GM18526 (cell line): ENCODE results near the gene IL16.

ENCODE experiments used
- POLR2A ChIP-seq: IDR thresholded peaks from 3 replicates; pipeline ENCODE4 v1.6.1; 2011; ENCODE audit not compliant: insufficient read length; ENCODE audit errors: extremely low read depth

The IL16 gene

DNA sequence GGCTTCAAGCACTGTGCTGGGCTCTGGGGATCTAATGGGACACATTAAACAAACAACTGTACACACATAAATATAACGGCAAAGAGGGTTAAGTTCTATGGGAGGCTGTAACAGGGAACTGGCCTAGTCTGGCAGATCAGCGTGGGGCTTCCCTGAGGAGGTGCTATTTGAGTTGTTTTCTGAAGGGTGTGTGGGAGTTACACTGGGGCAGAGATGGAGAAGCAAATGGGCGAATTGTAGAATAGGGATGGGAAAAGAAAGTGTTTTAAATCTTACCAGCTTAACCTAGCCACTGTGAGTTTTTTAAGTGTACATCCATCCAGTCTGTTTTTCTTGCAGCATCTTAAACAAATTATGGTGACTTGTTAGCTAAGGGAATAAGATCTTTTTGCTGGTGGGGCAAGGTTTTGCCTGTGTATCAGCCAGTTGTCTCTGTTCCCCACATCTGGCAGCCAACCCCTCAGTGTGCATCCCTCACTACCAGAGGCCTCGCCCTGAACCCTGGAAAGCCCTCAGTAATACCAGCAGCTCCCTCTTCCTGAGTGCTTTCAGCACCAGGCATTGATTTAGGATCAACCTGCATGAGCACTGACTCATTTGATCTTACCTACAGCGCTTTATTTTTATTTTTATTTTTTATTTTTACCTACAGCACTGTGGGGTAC lies 10.9 kb upstream of the IL16 start:
- TF ChIP-seq POLR2A, result no peak

DNA sequence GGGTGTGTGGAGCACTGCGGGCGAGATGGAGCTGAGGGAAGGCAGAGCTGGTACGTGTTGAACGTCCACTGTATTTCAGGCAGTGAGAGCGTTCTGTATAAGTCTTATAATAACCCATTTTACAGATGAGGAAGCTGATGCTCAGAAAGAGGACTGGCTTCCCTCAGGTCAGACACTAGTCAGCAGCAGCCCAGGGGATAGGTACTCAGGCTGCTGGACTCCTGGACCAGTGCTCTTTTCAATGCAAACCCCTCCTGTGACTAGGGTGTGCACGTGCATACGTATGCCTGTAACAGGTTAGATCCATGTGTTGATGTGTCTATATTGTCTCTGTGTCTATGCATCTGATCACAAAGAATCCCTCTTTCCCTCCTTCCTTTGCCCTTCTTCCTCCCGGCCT lies 8.3 kb upstream of the IL16 start:
- no peak for TF ChIP-seq POLR2A

DNA sequence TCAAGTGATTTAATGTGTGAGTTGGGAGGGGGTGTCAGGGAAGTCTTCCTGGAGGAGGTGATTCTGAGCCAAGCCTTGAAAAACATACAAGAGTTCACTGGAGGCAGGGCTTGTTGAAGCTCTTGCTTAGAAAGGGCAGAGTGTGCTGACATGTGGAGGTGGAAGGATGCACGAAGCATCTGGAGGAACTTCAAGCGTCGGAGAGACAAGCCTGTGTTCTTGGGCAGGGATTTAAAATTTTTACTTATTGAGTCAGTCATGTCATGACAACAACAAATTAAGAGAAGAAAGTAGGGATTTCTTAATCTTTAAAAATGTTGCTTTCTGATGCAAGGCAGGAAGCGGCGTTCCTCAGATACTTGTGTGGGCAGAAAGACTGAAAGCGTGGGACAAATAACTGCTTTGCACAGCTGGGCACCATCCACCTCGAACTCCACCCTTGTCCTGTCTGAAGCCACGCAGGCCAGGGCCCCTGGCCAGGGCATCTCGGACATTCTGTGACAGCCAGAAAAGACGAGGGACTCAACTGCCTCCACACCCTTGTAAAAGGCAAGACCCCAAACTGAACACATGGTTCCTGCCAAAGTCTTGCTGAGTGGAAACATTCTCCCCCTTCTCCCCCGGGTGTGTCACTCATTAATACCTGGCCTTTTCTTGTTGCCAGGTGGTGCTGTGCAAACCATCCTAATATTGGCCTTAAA lies 6.9 kb upstream of the IL16 start:
- no peak for TF ChIP-seq POLR2A

DNA sequence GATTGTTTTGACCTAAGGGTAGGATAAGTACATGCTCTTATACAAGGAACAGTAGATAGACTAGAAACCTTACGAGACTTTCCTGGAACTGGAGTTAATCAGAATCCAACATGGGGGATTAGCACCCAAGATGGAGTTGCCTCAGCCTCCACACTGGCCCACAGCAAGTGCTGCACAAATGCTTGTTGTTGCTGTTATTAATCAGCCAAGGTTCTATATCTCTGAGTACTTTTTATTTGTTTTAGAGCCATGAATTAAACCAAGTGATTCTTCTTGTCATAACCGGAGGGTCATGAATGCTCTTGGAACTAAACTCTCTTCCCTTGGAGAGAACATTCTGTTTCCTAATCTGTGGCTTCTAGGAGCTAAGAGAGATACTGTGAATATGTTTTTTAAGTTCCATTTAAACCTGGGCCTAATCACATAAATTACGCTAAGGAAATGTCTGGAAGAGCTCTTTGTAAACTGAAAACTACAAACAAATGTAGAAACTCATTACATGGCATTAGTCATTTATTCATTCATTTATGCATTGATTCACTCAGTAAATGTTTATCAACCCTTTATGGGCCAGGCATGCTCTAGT lies 5.7 kb upstream of the IL16 start:
- TF ChIP-seq POLR2A, result no peak

DNA sequence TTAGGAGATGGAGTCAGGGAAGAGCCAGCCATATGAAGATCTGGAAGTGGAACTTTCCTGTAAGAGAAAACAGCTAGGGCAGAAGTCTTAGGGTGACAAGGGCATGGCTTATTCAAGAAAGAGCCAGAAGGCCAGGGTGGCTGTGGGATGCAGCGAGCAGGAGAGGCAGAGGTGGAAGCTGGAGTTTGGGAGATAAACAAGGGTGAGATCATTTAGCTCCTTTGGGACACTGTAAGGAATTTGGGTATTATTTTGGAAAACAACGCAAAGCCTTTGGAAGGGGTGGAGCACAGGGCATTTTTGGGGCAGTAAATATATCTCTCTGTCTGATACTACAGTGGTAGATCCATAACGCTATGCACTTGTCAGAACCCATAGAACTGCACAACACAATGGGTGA lies 5.0 kb upstream of the IL16 start:
- no peak for TF ChIP-seq POLR2A

DNA sequence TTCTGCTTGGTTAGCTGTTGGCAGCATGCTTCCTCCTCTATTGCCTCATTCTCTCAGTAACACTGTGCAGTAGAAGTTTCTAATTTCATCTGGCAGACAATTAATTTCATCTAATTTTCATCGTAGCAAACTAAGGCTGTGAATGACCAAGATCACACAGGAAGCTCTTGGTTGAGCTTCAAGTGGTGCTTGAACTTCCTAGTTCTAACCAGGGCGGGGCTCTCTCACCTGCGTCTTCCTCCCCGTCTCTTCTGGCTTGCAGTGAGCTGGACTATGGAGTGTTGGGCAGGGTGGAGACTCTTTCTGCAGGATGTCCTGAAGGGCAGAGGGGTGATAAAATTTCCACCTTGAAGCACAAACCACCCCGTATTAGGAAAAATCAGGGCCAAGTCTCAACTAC lies 2.0 kb upstream of the IL16 start:
- no peak for TF ChIP-seq POLR2A

DNA sequence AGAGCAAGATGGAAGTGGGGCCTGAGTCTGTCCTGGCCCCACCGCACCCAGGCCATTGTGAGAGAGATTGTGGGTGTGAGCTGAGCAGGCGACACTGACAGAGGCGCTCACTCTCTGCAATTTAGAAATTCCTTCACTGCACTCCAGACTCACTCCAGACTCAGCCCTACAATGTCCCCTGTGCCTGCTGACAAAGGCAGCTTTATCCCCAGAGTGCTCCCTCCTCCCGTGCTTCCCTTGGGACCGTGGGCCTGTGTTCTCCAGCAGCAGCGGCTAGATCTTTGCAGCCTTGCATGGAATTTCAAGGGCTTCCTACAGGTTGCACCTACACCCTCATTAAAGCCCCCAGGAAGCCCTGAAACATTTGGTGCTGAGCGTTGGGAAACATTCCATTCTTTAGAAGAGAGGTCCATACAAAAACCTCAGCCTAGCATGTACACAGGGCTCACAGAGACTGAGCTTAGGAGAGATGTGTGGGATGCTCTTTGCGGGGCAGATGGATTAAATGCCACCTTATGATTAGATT lies 1.3 kb upstream of the IL16 start:
- TF ChIP-seq POLR2A, result no peak

DNA sequence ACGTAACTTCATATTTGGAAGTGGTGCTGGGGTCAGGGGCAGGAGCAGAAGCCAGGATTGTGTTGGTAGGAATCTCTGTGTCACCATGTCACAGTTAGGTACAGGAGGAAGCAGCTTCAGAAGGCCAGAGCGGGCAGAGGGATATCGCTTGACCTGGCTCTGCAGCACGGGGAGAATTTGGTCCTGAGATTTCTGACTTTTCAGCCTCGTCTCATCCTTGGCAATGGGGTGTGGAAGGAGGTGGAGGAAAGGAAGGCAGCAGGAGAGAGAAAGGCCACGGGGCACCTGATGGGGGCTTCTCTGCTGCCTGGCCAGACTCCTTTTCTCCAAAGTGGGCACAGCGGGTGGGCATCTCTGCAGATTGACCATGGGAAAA lies 564 bp downstream of the IL16 start:
- no peak for TF ChIP-seq POLR2A

DNA sequence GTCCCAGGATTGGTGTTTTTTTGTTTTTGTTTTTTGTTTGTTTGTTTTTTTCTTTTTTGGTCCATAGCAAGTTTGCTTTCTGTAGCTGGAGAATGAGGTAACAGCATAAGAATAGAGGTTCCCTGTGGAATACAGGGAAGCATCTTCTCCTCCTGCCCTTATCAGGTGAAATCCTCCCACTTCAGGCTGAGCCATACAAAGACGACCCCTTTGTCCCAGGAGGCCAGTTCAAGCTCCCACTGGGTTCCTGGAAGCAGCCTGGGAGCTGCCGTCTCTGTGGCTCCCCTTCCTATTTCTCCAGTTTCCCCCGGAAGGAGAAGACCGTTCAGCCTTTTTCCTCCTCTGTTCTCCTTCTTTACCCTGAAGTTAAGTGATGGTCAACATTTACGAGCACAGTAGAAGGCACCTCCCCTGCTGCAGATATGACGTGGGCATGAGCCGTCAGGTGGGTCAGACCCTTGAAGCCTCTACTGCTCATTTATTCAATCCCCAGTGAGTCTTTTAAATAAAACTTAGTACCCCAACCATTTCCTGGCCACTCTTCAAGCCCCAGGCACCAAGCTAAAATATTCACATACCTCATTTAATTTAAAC lies 1.1 kb downstream of the IL16 start:
- no peak for TF ChIP-seq POLR2A

DNA sequence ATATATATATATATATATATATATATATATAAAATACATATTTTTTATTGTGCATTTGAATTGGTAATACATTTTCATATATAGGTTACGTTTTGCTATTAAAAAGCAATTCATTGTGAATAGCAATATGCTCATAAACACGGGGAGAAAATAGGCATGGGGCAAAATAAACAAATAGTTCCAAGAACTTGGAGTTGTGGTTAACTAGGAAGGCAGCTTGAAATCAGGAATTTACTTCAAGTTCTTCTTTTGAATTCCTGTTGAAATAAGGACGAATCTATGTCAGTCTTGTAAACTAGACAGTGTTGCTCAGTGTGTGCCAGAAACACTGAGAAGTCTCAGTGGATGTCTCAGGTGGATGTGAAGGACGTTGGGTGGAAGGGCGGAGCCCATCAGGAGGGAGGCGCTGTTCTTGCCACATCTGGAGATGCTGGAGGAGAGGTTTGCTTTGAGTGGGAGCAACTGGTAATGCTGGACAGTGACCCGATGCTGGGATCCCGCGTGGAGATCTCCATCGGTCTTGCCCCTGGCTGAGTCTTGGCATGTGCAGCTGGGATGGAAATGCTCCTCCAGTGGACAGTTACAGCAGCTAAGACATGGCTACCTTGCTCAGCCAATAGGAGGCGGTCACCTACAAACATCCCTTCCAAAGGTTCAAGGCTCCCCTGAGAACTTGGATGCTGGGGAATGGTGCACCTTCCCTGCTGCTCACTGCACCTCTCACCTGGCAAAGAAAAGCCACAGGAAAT lies 2.5 kb downstream of the IL16 start:
- TF ChIP-seq POLR2A, result no peak

DNA sequence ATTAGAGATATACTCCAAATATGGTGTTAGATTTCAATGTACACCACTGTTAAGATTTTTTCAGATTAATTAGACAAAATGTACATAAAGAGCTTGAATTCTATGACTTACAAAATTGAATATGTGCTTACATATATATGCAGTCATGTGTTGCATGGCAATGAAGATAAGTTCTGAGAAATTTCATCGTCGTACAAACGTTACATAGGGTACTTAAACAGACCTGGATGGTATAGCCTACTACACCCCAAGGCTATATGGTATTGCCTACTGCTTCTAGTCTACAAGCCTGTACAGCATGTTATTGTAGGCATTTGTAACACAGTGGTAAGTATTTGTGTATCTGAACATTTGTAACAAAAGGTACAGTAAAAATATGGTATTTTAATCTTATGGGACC lies 9.3 kb downstream of the IL16 start:
- TF ChIP-seq POLR2A, result no peak

DNA sequence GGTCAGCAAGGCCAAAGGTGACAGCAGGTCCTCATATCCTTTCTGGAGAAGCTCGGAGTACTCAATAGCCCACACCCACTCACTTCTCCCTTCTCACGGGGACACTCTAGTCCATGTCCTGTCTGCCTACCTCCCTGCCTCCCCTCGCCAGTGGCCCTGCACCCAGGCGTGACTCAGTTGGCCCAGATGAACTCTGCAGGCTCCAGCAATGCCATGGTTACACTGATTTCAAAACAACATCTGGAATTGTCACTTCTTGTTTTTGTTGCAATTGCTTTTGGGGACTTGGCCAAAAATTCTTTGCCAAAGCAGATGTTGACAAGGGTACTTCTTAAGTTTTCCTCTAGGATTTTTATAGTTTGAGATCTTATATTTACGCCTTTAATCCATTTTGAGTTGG lies 13.0 kb downstream of the IL16 start:
- no peak for TF ChIP-seq POLR2A

DNA sequence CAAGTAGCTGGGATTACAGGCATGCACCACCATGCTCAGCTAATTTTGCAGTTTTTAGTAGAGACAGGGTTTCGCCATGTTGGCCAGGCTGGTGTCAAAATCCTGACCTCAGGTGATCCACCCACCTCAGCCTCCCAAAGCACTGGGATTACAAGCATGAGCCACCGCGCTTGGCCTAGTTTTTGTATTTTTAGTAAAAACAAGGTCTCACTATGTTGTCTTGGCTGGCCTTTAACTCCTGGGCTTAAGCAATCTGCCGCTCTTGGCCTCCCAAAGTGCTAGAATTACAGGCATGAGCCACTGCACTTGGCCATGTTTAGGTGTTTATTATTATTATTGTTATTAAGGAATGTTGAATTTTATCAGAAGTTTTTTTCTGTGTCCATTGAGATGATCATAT lies 14.7 kb downstream of the IL16 start:
- no peak for TF ChIP-seq POLR2A

DNA sequence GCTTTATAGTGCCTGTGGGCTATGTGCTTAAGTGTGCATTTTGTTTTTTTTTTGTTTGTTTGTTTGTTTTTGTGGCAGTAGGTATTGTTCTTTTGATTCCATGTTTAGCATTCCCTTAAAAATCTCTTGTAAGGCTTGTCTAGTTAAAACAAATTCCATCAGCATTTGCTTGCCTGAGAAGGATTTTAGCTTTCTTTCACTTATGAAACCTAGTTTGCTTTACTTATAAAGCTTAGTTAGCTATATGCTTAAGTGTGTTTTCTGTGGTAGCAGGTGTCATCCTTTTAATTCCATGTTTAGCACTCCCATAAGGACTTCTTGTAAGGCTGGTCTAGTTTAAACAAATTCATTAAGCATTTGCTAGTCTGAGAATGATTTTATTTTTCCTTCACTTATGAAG lies 17.3 kb downstream of the IL16 start:
- TF ChIP-seq POLR2A, result no peak

DNA sequence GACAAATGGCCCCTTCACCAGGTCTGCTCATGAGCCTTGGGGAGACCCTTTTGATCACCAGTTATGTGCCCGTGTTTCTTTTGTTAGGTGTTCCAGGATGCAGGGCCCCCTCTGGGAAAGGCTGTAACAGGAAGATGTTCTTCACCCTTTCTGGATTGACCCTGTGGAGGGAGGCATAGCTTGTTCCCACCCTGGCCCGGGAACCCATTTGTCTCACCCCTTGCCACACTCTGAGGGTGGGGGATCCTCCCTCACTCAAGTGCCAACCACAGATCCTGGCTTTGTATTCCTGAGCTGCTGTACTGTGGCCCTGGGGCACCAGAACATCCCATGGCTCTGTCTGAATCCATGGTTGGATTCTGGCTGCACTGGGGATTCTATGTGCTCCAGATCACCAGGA lies 18.9 kb downstream of the IL16 start:
- no peak for TF ChIP-seq POLR2A
